Endodermal cell (in vitro differentiated cells): Measurements from ENCODE around the gene FTO. TPM values are rescaled to one million over a fixed set of nuclear protein-coding genes. Genes with fewer than 3 reads are reported as not detected.

Source experiments
- DNase-seq: peaks from one replicate; pipeline ENCODE4 v3.0.0-alpha.2; 2017
- H3K27ac ChIP-seq: 2 replicates; pipeline ENCODE4 v1.5.1; 2013; ENCODE audit warnings: mild to moderate bottlenecking, low read depth, low read length, moderate library complexity
- H3K27me3 ChIP-seq: 2 replicates; pipeline ENCODE4 v1.6.1; 2013; ENCODE audit warnings: mild to moderate bottlenecking, low read length, moderate library complexity; ENCODE audit not compliant: insufficient read depth, control insufficient read depth, poor library complexity, severe bottlenecking
- H3K36me3 ChIP-seq: 2 replicates; pipeline ENCODE4 v1.7.0; 2013; ENCODE audit warnings: mild to moderate bottlenecking, low read length, moderate library complexity; ENCODE audit not compliant: control insufficient read depth, insufficient read depth
- H3K4me1 ChIP-seq: one replicate; pipeline ENCODE4 v1.7.0; 2013; ENCODE audit warnings: low read length; ENCODE audit not compliant: control insufficient read depth, insufficient read depth
- H3K4me3 ChIP-seq: 2 replicates; pipeline ENCODE4 v1.5.1; 2013; ENCODE audit warnings: mild to moderate bottlenecking, low read length, moderate library complexity
- H3K9ac ChIP-seq: 2 replicates; pipeline ENCODE4 v1.6.1; 2013; ENCODE audit warnings: mild to moderate bottlenecking, low read length, moderate library complexity; ENCODE audit not compliant: poor library complexity, severe bottlenecking; ENCODE audit errors: extremely low read depth
- H3K9me3 ChIP-seq: 2 replicates; pipeline ENCODE4 v1.6.1; 2013; ENCODE audit warnings: mild to moderate bottlenecking, low read length, moderate library complexity; ENCODE audit not compliant: control insufficient read depth
- H3K27ac Mint-ChIP-seq: 2 replicates; pipeline ENCODE4 v1.8.0; 2020; ENCODE audit warnings: mixed read lengths
- H3K27me3 Mint-ChIP-seq: 2 replicates; pipeline ENCODE4 v1.8.0; 2021; ENCODE audit warnings: mild to moderate bottlenecking, mixed read lengths; ENCODE audit not compliant: insufficient read depth
- H3K36me3 Mint-ChIP-seq: 2 replicates; pipeline ENCODE4 v1.8.0; 2020; ENCODE audit warnings: low read depth, mixed read lengths
- H3K4me1 Mint-ChIP-seq: 2 replicates; pipeline ENCODE4 v1.8.0; 2020; ENCODE audit warnings: mixed read lengths
- H3K4me3 Mint-ChIP-seq: 2 replicates; pipeline ENCODE4 v1.8.0; 2020; ENCODE audit warnings: mild to moderate bottlenecking, moderate library complexity, mixed read lengths
- H3K9me3 Mint-ChIP-seq: 2 replicates; pipeline ENCODE4 v1.8.0; 2020; ENCODE audit warnings: mild to moderate bottlenecking, mixed read lengths
- WGBS, 2 experiments: methylation state at CpG; one replicate each; pipeline versions ENCODE4 v1.1.5 to v1.1.7; 2013; ENCODE audit warnings: missing lambda C conversion rate in 2 of 2, mixed read lengths in 1 of 2; ENCODE audit not compliant: insufficient coverage in 1 of 2, insufficient read length in 1 of 2; 5-methylcytosine and 5-hydroxymethylcytosine counted together
- total RNA-seq, 2 donors: library from RNA; stranded (reverse); fragmentation: NEBNext Ultra II Directional in 1 of 2; extraction: Animal tissue kit (Norgen Biotek cat#: 25700) in 1 of 2; gene quantifications; 2 replicates in 1 of 2; 3 replicates in 1 of 2; pipeline ENCODE4 v1.2.1, GENCODE V29; 2021
- TF ChIP-seq, protein P1 (sequence below): fragments of 200-600 bp; sonication (generic); conservative IDR thresholded peaks from 2 replicates; pipeline ENCODE4 v1.5.0; 2021; ENCODE audit warnings: antibody characterized with exemption, mild to moderate bottlenecking

The FTO gene
- total RNA-seq, 2 donors from 2014 or later: 80.3 to 102 TPM

DNA sequence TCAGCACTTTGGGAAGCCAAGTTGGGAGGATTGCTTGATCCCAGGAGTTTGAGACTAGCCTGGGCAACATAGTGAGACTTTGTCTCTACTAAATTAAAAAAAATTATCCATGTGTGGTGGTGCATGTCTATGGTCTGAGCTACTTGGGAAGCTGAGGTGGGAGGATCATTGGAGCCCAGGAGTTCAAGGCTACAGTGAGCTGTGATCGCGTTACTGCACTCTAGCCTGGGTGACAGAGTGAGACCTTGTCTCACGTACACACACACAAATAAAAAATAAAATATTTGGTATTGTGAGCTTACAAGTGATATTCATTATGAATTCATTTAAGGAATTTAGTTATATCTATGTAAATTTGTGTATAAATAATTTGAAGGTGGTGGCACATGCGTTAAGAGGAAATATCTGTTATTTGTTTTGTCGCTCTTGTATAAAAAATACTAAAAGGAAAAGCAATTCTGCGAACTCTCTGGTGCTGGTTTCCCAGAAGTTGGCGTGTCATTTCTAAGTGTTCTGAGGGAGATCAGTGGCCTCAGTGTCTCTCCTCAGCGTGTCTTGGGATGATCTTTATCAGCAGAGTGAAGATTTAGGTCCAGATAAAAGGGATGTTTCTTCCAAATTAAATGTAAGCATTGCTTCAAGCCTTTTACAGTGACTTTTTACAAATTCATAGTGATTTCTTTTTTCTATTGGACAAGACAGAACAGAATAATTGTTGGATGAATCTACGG is 187.6 kb downstream of the FTO start:
- Mint-ChIP-seq H3K4me1 (peaks cover 12% of the 10 kb centered on the region), H3K27ac (no peak overlapping the region)
- no peaks in the 10 kb centered on the region for H3K4me1 ChIP-seq

DNA sequence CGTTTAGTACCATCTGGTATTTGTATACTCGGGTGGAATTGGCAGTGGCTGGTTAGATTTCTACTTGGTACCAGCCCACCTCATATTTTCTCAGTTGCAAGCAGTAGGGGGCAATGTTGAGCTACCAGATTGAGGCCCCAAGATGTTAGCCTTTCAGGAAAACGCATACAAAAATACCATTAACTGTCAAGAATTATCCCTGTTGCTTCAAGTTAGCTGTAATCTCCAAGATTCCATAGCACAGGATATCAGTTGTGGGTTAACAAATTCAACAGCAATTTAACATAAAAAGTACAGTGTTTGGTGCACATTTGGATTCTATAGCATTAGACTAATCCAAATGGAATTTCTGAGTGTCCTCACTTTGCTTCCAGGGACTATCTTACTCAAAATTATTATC is 188.2 kb downstream of the FTO start:
- Mint-ChIP-seq H3K27ac (no peak overlapping the region), H3K4me3 (no peak overlapping the region), H3K9me3 (no peaks in the 10 kb centered on the region), H3K4me1 (peaks cover 12% of the 10 kb centered on the region), H3K36me3 (peaks cover 4% of the 10 kb centered on the region), H3K27me3 (no peaks in the 10 kb centered on the region)
- no peak overlapping the region for H3K4me3 ChIP-seq
- WGBS, 2 experiments: 35 to 40% methylated on average over 1 to 3 of the region's 3 CpGs
- DNase-seq: peak; percentile 81
- H3K27ac ChIP-seq: no peak overlapping the region
- no peaks in the 10 kb centered on the region for H3K9me3 ChIP-seq
- no peaks in the 10 kb centered on the region for H3K4me1 ChIP-seq
- TF ChIP-seq, protein P1, sequence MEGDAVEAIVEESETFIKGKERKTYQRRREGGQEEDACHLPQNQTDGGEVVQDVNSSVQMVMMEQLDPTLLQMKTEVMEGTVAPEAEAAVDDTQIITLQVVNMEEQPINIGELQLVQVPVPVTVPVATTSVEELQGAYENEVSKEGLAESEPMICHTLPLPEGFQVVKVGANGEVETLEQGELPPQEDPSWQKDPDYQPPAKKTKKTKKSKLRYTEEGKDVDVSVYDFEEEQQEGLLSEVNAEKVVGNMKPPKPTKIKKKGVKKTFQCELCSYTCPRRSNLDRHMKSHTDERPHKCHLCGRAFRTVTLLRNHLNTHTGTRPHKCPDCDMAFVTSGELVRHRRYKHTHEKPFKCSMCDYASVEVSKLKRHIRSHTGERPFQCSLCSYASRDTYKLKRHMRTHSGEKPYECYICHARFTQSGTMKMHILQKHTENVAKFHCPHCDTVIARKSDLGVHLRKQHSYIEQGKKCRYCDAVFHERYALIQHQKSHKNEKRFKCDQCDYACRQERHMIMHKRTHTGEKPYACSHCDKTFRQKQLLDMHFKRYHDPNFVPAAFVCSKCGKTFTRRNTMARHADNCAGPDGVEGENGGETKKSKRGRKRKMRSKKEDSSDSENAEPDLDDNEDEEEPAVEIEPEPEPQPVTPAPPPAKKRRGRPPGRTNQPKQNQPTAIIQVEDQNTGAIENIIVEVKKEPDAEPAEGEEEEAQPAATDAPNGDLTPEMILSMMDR: peak; percentile 90
- no peaks in the 10 kb centered on the region for H3K27me3 ChIP-seq
- no peaks in the 10 kb centered on the region for H3K36me3 ChIP-seq
- H3K9ac ChIP-seq: no peak overlapping the region

More for the DNA sequence above, 187.6 kb downstream of the FTO start:
- H3K9me3 ChIP-seq: peaks cover 4% of the 10 kb centered on the region
- TF ChIP-seq, protein P1: no peak
- H3K36me3 ChIP-seq: no peaks in the 10 kb centered on the region
- peaks cover 9% of the 10 kb centered on the region for H3K36me3 Mint-ChIP-seq
- no peak overlapping the region for H3K27ac ChIP-seq
- no peaks in the 10 kb centered on the region for H3K27me3 Mint-ChIP-seq
- H3K4me3 ChIP-seq: no peak overlapping the region
- DNase-seq: no peak
- 87% methylated on average over 5 to 8 of the region's 9 CpGs for WGBS, 2 experiments
- H3K9me3 Mint-ChIP-seq: no peaks in the 10 kb centered on the region
- H3K9ac ChIP-seq: no peak overlapping the region
- H3K27me3 ChIP-seq: no peaks in the 10 kb centered on the region
- H3K4me3 Mint-ChIP-seq: no peak overlapping the region

DNA sequence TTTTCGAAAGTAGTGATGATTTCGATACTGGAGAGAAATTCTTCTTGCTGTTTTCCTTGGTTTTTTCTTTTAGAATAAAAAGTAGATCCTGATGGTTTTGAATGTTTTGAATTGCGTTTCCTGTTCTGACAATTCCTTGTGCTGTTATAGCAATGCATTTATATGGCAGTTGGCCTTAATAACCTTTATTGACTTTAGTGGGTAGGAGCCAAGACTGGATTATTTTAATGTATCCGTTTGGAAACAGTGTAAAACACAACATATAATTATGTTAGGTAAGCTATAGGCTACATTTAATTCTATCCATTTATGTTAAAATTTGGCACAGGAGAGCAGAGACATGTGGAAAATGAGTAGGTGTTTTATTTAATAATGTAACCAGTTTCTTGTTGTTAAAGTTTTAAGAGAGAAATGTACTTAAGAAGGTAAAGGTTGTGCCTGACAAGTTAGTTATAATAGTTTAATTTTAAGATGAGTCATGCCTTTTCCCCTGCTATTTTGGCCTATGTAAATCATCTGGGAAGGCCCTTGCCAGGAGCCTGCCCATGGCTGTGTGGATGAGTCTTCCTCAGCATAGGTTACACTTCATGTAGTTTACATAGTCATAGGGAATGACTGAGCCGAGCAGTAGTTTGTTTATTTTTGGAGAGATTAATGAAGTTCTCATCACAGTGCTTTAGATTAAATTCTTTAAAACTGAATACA is 189.9 kb downstream of the FTO start:
- peaks cover 2% of the 10 kb centered on the region for H3K36me3 Mint-ChIP-seq
- H3K4me1 ChIP-seq: no peaks in the 10 kb centered on the region
- H3K9ac ChIP-seq: no peak overlapping the region
- no peaks in the 10 kb centered on the region for H3K36me3 ChIP-seq
- H3K4me3 ChIP-seq: no peak overlapping the region
- H3K27ac ChIP-seq: no peak overlapping the region
- no peak overlapping the region for H3K27ac Mint-ChIP-seq
- H3K27me3 Mint-ChIP-seq: no peaks in the 10 kb centered on the region
- WGBS, 2 experiments: 90 to 100% methylated on average over 1 to 4 of the region's 5 CpGs
- TF ChIP-seq, protein P1: no peak
- peaks cover 12% of the 10 kb centered on the region for H3K4me1 Mint-ChIP-seq
- no peak overlapping the region for H3K4me3 Mint-ChIP-seq
- no peaks in the 10 kb centered on the region for H3K9me3 Mint-ChIP-seq
- H3K9me3 ChIP-seq: no peaks in the 10 kb centered on the region
- DNase-seq: no peak
- H3K27me3 ChIP-seq: no peaks in the 10 kb centered on the region
